Cardiac fibroblast (primary cell): ENCODE data around the gene TNK2.

ENCODE experiments used
- DNase-seq, 2 donors: peaks; one replicate each; pipeline versions ENCODE4 v3.0.0 to v3.0.0-alpha.2; 2010; ENCODE audit warnings: low read depth in 2 of 2
- H3K4me3 ChIP-seq, 2 donors: replicated peaks in 1 of 2; 1 replicate in 1 of 2; 2 replicates in 1 of 2; pipeline ENCODE4 v1.5.1; 2011; ENCODE audit warnings: low read depth in 2 of 2, low read length in 2 of 2, mild to moderate bottlenecking in 2 of 2, moderate library complexity in 1 of 2
- CTCF ChIP-seq: IDR thresholded peaks from one replicate; pipeline ENCODE4 v1.5.1; 2011; ENCODE audit warnings: low read depth, mild to moderate bottlenecking, low read length, inconsistent platforms

TNK2 gene

GRCh38 chr3:195881276-195881988 is 26.9 kb downstream of the TNK2 start:
- no peak for TF ChIP-seq CTCF
- no peak for DNase-seq
- no peak overlapping the region for H3K4me3 ChIP-seq

GRCh38 chr3:195880037-195880431 is 28.3 kb downstream of the TNK2 start:
- no peak for TF ChIP-seq CTCF
- H3K4me3 ChIP-seq = no peak overlapping the region
- DNase-seq = no peak

- no peak for DNase-seq
- no peak for TF ChIP-seq CTCF
- H3K4me3 ChIP-seq = no peak overlapping the region
These were observed 28.8 kb downstream of the TNK2 start for GRCh38 chr3:195879416-195880036.

GRCh38 chr3:195878424-195879274 is 29.7 kb downstream of the TNK2 start:
- no peak overlapping the region for H3K4me3 ChIP-seq
- DNase-seq = no peak
- TF ChIP-seq CTCF = no peak

GRCh38 chr3:195877767-195878423 is 30.5 kb downstream of the TNK2 start:
- no peak overlapping the region for H3K4me3 ChIP-seq
- TF ChIP-seq CTCF = no peak
- no peak for DNase-seq

- TF ChIP-seq CTCF = no peak
- DNase-seq = no peak
These were observed 31.1 kb downstream of the TNK2 start for GRCh38 chr3:195877136-195877715.

More at GRCh38 chr3:195877136-195877715, 31.1 kb downstream of the TNK2 start:
- H3K4me3 ChIP-seq = no peak overlapping the region
